ENCODE data around the gene RCAN1.

Gene RCAN1

DNA sequence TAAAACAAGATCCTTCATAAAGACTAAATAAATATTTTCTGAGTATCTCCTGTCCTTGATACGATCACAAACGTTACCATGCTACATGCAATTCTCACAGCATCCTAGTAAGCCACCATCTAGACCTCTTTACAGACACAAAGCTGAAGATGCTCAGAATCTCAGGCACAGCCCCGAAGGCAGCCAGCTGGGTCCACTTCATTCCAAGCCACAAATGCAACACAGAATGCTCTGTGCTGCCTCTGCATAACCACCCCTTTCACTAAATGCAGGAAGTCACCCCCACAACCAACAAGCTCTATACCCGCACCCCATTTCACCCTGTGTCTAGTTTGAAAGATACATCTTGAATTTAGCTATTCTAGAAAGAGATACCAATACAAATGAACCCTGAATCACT lies 12.9 kb downstream of the RCAN1 start:
- no peak for DNase-seq (ENCODE audit: extremely low read depth in 1 of 2, low read depth in 1 of 2)

DNA sequence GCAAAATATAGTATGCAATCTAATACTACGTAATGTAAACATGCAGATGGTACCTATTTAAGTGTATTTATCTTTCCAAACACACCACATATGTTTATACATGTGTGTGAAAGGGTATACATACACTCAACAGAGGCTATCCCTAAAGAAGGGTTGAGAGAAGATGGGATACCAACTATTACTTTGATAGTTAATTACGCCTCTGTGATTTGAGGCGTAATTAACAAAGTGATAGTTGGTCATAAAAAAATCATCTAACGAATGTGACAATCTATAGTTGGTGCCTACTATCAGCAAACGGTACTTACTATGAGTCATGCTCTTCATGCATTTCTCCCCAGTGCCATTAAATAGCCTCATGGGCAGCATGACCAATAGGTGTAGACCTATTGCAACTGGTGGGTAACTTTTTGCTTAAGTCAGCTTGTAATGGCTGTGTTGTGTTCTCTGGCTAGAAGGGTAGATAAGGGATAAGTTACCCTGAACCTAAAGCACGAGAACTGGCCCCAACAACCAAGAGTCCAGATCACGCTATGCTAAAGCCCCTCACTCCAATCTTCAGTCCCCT lies 15.3 kb downstream of the RCAN1 start:
- no peak for DNase-seq (ENCODE audit: extremely low read depth in 1 of 2, low read depth in 1 of 2)

DNA sequence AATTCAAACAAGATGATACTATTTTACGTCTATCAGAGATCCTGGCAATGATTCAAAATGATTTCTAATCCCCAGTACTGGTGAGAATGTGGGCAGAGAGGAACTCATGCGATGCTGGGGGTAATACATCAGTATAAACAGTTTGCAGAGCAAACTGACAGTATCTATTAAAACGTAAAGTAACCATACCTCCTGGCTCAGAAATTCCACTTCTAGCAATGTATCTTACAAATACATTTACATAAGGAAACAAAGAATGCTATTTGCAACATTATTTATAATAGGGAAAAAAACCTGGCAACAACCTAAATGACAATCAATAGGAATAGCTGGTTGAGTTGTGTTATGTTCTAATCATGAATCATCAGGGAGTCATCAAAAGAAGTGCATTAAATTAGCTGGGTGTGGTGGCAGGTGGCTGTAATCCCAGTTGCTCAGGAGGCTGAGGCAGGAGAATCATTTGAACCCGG lies 15.9 kb downstream of the RCAN1 start:
- DNase-seq (ENCODE audit: extremely low read depth in 1 of 2, low read depth in 1 of 2): no peak

DNA sequence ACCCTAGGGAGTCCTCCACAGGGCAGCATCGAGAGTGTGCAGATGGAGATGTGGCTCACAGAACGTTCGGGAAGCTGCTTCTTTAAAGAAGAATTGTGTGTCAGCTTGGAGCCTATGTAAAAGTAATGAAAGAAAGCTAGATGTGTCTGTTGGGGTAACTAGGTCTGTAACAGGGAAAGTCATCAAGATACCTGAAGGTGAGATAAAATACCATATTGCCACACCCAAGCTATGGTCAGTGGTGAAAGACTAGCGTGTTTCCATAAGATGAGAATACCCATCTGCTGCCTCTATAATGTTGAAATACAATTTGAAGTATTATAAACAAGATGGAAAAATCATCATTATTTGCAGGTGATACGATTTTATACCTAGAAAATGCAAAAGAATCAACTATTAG lies 17.5 kb downstream of the RCAN1 start:
- no peak for DNase-seq (ENCODE audit: extremely low read depth in 1 of 2, low read depth in 1 of 2)

DNA sequence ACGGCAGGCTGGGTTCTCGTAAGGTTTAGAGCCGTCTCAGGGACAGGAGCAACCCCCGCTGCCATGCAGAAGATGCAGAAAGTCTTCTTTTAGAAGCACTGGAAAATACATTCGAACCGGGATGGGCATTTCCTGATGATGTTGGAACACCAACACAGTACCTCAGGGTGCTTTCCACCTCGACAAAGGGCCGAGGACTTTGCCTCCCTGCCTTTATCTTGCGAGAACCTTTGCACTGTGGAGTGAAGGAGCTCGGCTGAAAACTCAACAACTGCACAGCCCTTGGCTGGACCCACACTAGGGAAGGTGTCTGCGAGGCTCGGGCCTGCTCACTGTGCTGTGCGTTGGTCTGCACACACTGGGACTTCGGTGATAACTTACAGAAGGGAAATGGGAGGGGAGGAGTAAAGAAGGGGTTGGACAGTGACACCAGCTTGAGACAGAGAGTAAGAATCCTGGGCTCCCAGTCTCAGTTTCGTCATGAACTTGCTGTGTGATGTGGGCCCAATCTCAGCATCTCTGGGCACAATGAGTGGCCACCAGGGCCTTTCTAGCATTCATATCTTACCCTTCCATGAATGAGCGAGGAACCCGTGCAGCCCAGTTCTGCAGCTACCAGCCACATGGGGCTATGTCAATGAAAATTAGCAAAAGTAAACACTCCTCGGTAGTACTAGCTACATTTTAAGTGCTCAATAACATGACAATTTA lies 18.2 kb downstream of the RCAN1 start:
- DNase-seq (ENCODE audit: extremely low read depth in 1 of 2, low read depth in 1 of 2): no peak

DNA sequence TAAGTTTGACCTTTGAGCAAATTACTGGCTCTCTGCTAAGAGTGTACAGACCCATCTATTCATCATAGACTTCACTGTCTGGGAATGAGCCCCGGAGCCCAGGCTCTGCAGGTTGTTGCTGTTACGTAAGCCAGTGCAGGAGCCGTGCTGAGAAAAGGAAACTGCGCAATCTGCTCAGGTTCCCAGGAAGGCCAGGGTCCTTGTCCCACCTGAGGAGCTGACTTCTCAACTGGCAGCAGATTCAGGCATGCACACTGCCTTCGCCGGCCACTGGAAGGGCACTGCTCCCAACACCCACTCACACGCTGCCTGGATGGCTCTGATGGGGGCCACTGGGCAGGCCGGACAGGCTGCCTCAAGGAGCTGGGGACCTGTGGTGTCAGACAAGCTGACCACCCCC lies 19.5 kb downstream of the RCAN1 start:
- no peak for DNase-seq (ENCODE audit: extremely low read depth in 1 of 2, low read depth in 1 of 2)

DNA sequence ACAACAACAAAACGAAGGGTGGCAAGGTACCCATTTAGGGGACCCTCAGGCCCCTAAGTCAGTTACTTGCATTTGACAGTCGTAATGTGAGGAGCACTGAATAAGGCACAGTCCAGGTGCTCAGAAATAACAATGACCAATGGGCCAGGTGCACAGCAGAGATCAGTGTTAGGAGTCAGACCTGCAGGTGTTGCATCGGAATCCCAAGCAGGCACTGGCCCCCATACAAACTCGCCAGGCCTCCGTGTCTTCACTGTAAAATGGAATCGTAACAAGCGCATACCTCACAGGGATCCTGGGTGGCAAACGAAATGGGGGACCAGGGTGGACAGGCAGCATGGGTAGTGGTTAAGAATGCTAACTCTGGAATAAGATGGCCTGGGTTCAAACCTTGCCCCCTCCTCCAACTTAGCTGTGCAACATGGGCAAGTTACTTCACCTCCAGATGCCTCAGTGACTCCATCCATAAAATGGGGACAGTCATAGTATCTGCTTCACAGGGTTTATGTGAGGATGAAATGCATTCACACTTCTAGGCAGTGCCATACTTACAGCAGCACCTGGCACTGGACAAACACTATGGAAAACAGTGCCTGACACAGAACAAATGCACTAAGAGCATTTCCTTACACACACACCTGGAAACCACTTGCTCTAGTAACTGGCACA lies 20.2 kb downstream of the RCAN1 start:
- DNase-seq (ENCODE audit: extremely low read depth in 1 of 2, low read depth in 1 of 2): no peak

DNA sequence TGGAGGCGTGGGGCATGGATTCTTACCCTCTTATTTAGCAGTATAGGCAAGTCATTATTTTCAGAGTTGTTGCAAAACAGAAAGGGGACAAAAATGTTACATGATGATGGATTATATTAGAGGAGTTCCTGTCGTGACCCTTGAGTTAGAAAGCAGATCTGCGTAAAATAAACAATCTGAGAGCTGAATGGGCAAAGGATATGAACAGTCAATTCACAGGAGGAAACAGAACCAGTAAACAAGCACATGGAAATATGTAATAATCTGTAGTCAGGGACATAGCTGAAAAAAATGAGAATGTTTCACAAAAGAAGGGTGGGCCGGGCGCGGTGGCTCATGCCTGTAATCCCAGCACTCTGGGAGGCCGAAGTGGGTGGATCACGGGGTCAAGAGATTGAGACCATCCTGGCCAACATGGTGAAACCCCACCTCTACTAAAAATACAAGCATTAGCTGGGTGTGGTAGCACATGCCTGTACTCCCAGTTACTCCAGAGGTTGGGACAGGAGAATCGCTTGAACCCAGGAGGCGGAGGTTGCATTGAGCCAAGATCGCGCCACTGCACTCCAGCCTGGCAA lies 20.9 kb downstream of the RCAN1 start:
- DNase-seq (ENCODE audit: extremely low read depth in 1 of 2, low read depth in 1 of 2): no peak

DNA sequence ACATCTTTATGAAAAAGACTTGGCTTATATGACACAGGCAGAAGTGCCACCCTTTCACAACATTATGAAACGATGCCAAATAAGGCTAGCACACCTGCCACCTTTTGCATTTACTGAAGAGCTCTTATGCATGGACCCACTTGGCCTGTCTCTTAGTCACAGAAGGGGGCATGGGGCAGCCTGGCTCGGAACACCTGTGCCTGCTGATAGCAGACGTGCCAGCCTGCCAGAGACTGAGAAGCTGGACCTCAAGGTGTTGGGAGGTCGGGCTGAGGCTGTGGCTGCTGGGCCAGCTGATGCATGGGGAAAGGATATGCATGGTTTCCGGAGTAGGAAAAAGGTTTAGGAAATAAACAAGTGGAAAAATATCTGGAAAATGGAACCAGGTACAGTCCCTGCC lies 21.5 kb downstream of the RCAN1 start:
- DNase-seq (ENCODE audit: extremely low read depth in 1 of 2, low read depth in 1 of 2): no peak

DNA sequence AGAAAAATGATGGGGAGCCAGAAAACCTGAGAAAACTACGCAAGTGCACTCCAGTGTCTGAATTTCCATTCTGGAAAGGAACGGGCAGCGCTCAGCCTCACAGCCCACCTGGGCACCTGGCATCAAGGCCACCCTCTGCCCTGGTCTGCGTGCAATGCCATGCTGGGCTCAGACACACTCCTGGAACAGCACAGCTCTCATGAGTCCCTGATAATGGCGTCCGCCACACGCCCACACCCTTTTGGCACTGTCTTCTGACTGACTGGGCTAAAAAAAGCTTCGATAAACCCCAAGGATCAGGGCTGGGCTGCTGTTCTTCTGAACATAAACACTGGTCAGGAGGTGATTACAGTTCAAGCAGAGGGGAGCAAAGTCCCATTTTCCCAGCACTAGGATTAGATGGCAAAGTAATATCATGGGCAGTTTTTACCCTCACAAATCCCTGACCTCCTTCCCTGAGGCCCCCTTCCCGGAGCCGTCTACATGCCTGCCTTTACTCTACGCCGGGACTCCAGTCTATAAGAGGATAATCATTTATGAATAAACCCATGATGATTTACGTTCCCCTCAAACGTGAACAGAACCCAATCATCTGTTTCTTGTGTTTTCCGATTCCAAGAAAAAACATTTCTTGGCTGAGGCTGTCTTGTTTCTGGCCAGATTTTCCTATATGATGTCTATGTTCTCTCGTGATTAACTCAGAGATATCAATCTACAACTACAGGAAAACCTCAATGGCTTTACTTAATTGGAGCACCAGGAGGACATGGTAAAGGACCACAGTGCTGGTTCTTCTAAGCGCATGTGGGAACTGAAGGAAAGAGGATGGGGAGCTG lies 22.6 kb downstream of the RCAN1 start:
- no peak for DNase-seq (ENCODE audit: extremely low read depth in 1 of 2, low read depth in 1 of 2)

DNA sequence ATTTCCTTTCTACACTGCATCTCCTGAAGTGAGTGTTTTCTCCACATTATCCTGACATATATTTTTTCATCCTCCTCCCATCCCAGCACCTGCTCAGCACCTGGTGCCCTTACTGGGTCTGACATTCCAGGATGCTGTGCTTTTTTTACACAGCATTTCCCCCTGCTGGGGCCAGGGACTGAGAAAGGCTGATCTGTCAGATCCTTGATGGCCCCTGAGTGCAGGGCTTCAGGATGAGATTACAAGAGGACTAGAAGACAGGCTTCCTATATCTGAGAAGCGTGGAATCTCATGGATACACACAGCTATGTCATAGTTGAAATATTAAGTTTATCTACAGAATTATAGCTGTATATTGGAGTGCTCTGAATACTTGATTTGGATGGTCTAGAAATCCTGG lies 24.4 kb downstream of the RCAN1 start:
- DNase-seq (ENCODE audit: extremely low read depth in 1 of 2, low read depth in 1 of 2): no peak

DNA sequence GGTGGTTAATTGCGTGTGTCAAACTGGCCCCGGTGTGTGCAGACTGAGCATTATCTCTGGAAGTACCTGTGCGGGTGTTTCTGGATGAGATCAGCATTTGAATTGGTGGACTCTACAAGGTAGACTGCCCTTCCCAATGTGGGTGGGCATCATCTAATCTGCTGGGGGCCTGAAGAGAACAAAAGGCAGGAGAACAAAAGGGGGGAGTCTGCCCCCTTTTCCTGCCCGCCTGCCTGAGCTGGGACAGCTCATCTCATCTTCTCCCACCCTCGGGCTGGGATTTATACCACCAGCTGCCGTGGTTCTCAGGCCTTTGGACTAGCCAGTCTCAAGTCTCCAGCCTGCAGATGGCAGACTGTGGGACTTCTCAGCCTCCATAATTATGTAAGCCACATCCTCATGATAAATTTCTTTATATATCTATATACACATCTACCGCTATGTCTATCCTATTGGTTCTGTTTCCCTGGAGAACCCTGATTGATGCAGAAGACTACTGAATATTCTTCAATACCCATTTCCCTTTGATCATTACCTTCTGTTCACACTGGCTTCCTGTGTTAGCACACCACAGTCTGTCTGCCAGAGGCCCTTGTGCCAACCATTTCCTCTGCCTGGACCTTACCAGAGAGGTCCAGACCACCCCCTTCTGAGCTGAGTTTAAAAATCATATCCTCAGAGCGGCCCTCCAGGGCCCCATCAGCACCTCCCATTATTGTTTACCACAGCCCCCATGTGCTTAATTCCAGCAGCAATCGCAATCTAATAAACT lies 25.2 kb downstream of the RCAN1 start:
- no peak for DNase-seq (ENCODE audit: extremely low read depth in 1 of 2, low read depth in 1 of 2)

DNA sequence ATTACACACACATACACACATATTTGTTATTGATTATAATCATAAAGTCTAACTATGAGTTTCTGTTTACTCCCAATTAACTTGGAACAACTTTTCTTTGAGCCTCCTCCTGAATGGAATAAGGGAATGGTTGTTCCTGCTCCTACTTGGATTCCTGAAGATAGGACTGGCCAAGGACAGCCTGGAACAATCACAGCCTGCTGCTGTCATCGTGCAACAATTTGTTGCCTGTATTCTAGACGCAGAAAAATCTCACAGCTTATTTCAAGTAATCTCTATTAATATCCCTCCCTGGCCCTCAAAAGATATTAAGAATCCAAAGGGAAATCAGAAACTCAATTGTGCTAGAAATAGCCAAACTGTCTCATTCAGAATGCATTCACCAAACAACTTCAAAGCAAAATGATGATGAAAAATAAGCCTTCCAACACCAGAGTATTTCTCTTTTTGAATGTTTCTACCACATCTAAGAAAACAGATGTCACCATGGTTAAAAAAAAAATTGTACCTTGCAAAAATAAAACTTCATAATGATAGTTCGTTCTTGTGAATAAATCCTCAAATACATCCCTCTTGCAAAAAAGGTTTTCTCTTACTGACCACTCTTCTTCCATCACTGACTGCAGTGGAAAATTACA lies 30.9 kb downstream of the RCAN1 start:
- DNase-seq (ENCODE audit: extremely low read depth in 1 of 2, low read depth in 1 of 2): no peak

DNA sequence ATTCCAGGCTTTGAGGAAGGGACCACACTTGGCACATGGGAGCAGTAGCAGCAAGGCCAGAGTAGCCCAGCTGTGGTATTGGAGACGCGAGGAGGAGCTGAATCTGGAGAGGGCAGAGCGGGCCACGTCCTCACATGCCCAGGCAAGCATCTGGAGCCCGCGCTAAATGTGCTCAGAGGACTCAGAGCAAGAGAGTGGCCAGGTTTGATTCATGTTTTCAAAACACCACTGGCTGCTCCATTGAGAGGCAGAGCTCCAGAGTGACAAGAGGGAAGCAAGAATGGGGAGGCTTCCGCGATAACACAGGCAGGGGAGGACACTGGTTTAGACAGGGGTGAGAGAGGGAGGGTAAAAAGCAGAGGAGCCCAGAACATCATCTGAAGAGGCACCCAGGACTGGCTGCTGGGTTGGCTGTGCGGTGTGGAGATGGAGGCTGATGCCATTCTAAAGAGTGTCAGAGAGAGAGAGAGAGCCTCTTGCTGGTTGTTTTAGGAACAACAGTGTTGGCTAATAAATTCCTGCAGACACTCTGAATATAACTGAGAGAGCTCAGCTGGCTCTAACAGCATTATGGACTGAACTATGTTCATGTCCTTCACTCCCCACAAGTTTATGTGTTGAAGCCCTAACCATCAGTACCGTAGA lies 32.3 kb downstream of the RCAN1 start:
- DNase-seq (ENCODE audit: extremely low read depth in 1 of 2, low read depth in 1 of 2): no peak

DNA sequence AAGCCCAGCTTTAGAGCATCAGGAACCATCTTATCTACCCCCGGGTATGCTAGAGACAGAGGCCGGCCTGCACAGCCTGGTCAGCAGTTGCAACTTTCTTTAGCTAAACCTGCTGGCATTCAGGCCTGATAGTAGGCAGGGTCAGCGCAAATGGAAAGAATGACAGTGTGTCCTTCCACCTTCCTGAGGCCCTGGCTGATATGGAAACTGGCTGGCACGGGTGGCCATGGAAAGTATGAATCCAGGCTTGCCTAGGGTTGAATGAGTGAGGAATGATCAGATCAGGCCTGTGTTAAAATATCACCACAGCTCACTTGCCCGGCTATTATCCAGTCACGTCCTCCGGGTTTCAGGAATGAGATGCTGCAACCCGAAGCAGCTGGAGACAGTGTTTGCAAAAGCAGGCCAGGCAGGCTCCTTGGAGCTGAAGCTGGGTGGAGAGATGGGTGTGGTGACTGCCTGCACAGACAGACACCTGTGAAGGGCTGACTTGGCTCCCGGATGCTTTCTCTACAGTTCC lies 34.7 kb downstream of the RCAN1 start:
- DNase-seq (ENCODE audit: extremely low read depth in 1 of 2, low read depth in 1 of 2): no peak

DNA sequence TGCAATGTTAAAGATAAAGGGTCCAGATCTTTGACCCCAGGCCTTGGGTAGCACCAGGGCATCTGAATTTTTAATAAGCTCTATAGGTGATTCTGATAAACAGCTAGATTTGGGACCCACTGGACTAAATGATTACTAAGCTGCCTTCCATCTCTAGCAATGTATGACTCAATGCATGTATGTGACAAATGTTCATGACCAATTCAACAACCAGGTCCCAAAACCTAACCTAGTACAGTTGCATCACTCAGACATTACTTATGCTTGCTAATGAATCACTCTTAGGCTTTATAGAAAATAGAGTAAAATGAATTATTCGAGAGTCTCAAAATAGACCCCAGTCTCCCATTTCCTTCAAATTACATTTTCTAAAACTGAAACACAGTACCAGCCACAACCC lies 35.5 kb downstream of the RCAN1 start:
- no peak for DNase-seq (ENCODE audit: extremely low read depth in 1 of 2, low read depth in 1 of 2)

DNA sequence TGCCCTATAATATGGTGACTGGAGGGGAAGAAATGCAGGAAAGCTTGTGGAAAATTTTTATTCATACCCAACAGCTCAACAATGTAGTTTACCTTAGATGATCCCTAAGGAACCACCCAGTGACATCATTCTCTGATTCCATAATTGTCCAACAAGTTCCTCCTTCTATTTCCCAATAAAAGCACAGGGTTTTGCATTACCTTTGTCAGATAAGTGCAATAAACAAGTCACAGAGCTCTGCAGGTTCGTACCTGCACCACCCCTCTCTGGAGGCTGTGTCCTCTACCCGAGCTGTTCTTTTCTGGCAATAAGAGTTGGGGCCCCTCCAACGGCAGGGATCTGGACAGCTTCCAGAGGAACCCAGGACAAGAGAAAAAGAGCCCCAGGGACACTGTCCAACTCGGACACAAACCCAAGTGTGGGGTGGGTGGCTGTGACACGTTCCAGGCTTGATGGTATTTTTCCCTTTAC lies 38.8 kb downstream of the RCAN1 start:
- no peak for DNase-seq (ENCODE audit: extremely low read depth in 1 of 2, low read depth in 1 of 2)

DNA sequence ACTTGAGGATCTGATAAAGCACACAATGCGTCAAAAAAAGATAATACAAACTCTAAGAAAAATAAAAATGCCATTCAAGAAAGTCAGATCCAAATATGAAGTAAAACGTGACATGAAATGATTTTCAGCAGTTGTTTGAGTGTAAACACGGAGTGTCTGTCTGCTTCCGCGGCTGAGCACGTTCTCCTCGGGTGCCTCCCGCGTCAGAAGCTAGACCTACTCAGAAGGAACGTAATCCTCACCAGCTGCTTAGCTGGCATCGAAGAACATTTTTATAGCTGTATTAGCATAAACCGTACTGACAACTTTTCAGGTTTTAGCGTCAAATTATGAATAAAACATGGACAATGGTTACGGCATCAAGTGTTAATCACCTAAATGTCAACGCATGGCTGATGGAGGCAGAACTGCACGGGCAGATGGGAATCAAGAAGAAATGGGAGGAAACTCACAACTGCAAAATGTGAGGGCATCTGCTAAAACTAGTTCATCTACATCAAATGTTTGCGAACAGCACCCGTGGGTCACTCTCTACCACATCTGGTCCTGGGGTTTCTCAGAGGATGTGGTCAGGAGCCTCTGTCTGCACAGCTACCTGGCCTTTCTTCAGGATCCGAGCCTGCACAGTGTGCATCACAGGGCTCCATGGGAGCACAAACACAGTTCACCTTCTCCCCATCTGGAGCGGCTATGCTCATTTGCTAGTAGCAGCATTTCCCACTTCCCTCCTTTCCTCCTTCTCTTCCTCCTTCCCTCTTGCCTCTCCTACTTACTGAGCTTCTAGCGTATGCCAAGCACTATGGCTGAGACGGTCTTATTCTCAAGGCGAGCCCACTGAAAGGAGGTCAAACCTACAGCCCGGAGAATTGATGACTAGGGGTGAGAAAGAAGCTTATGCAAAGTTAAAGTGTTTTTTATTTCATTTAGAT lies 40.0 kb downstream of the RCAN1 start:
- DNase-seq (ENCODE audit: extremely low read depth in 1 of 2, low read depth in 1 of 2): no peak
